ENCODE measurements around the gene PLPPR1.

The PLPPR1 gene

GRCh38 chr9:101354765-101355708, 326.5 kb downstream of the PLPPR1 start:
- no peak for DNase-seq

- DNase-seq = no peak
Measured at GRCh38 chr9:101356619-101357018, 328.1 kb downstream of the PLPPR1 start.

- DNase-seq = no peak
Measured at GRCh38 chr9:101359679-101360078, 331.2 kb downstream of the PLPPR1 start.

GRCh38 chr9:101360647-101361046, 332.1 kb downstream of the PLPPR1 start:
- DNase-seq = no peak

GRCh38 chr9:101362450-101362849, 333.9 kb downstream of the PLPPR1 start:
- no peak for DNase-seq

DNA sequence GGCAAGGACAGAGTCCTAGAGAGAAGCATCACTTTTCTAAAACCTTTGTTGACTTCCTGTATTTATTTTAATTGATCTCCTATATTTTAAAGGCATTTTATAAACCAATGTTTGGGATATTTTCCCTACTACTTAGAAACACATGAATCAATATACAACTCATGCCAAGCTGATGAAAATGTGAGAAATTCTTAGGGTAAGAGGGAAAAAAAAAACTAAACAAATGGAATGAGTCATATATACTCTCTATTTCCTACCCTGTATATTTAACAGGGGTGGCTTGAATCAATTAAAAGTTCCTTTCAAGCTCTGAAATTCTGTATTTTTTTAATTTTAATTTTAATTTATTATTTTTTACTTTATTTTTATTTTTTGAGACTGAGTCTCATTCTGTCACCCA, 336.7 kb downstream of the PLPPR1 start:
- DNase-seq = no peak

DNA sequence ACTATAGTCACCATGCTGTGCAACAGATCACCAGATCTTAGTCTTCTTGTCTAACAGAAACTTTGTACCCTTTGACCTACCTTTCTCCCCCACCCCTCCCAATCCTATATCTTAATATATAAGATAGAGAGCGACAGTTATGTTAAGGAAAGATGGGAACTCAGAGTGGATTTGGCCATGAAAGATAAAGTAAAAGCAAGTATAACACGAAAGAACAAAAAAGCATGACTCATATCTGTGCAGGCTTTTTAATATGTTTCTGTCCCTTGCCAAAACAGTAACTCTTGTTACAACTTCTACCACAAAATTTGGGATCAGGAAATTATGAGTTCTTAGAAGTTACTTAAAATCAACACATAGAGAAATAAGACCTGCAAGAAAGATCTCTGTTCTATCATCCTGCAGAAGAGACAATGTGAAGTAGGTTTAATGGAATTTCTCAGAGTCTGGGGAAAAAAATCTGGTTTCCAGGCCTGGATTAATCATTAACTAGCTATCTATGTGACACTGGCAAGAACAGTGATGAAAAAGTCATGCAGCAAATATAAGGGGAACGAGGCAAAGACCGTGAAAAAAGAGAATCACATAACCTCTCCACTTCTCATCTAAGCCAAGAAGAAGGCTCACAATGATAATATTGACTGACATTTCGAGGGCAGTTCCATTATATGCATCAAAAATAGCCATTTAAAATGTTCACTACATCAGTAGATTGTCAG, 337.7 kb downstream of the PLPPR1 start:
- no peak for DNase-seq

- DNase-seq = no peak
Measured at GRCh38 chr9:101367323-101367722, 338.8 kb downstream of the PLPPR1 start.

- no peak for DNase-seq
Measured at GRCh38 chr9:101369286-101369685, 340.8 kb downstream of the PLPPR1 start.

- DNase-seq = no peak
Measured at GRCh38 chr9:101369884-101370531, 341.5 kb downstream of the PLPPR1 start.

DNA sequence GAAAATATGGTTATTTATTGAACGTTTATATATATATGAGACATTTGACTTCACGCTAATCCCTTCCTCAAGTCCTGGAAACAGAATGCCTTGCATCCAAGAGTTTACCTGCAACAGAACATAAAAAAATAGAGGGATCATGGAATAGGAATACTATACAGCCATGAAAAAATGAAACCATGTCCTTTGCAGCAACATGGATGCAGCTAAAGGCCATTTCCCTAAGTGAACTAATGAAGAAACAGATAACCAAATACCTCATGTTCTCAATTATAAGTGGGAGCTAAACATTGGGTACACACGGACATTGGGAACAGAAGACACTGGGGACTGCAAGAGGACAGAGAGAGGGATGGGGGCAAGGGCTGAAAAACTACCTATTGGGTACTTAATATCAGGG, 343.3 kb downstream of the PLPPR1 start:
- no peak for DNase-seq

DNA sequence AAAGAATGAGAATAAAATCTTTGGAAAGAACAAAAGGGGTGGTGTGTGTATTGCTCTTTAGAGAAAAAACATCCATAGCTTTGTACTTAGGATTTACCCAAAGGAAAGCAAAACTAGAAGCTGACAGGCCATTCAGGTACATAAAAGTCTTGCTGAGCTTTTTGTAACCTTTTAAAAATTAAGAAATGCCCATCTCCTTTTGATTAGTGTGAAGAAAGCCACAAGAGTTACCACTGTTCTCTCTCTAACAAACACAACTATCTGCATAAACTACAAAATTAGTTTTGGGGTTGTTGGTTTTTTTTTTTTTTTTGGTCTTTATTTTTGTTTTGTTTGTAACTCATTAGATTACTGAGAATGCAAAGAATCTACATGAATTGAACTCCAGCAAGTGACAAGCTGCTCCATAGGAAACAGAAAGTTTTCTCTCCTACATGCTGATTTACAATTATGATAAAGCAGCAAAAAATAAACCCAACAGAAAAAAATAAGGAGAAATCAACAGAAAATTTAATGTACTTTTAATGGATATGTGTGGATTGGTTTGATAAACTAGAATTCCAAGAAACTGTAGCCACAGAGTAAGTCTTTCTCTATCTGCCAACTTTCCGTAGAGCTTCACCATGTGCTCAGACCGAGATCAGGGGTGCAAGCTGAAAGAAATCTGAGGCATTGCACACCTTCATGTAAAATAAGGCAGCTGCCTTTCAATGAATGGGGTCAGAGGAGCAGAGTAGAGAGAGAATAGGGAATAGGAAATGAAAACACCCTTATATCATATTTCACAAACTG, 344.0 kb downstream of the PLPPR1 start:
- DNase-seq = no peak
